GM12878 (cell line): ENCODE results near the gene SQSTM1. TPM values are rescaled to one million over a fixed set of nuclear protein-coding genes. Genes with fewer than 3 reads are reported as not detected.

Experiments used
- ATAC-seq: fragments of 200-7000 bp; cut with Tn5 transposase; 3 replicates; pipeline ENCODE4 v1.9.1; 2020; ENCODE audit warnings: mild to moderate bottlenecking, moderate library complexity
- BruUV-seq: library from RNA; stranded (reverse); fragments of 400-500 nt; replicated peaks from 2 replicates; lab custom pipeline; 2021; lab: Mats Ljungman, UMichigan
- CTCF ChIA-PET: fragments of 300-600 bp; sonication (Branson Sonifier 250); formaldehyde crosslinking; extraction: SDS; loops from one replicate; lab custom pipeline; 2021; ENCODE audit warnings: inconsistent platforms; lab: Yijun Ruan, JAX
- POLR2A ChIA-PET: fragments of 350-600 bp; formaldehyde crosslinking; extraction: SDS; loops from one replicate; lab custom pipeline; 2021; ENCODE audit warnings: inconsistent platforms; lab: Charles Lee
- RAD21 ChIA-PET: fragments of 300-600 bp; sonication (Branson Sonifier 250); formaldehyde crosslinking; loops from one replicate; lab custom pipeline; 2023; ENCODE audit warnings: antibody characterized with exemption; ENCODE audit not compliant: unreplicated experiment; lab: Charles Lee
- SMC1A ChIA-PET: fragments of 300-600 bp; sonication (Branson Sonifier 250); formaldehyde crosslinking; loops from one replicate; lab custom pipeline; 2023; ENCODE audit not compliant: unreplicated experiment, uncharacterized antibody; lab: Charles Lee
- DNase-seq: peaks from one replicate; pipeline ENCODE4 v3.0.0-alpha.2; 2011; ENCODE audit warnings: low read depth, low spot score
- FAIRE-seq: peaks from 3 replicates; lab custom pipeline; 2011; peaks lifted over from hg19 to GRCh38; lab: Jason Lieb, UNC
- H2AFZ ChIP-seq: 2 replicates; pipeline ENCODE4 v1.6.0; 2011; ENCODE audit warnings: low read depth, low read length, control low read depth; ENCODE audit not compliant: control insufficient read depth
- H3K27ac ChIP-seq: 2 replicates; pipeline ENCODE4 v1.5.1; 2011; ENCODE audit warnings: control low read depth; ENCODE audit not compliant: control insufficient read depth, insufficient read depth
- H3K27me3 ChIP-seq, 2 experiments: replicated peaks in 1 of 2; 2 replicates each; pipeline versions ENCODE4 v1.6.0 to v1.6.1; 2011; ENCODE audit warnings: low read length in 1 of 2; ENCODE audit not compliant: control insufficient read depth in 2 of 2, insufficient read depth in 2 of 2
- H3K36me3 ChIP-seq, 2 experiments: 2 replicates each; pipeline ENCODE4 v1.5.1; 2011; ENCODE audit warnings: low read length in 1 of 2; ENCODE audit not compliant: control insufficient read depth in 2 of 2, insufficient read depth in 2 of 2
- H3K4me1 ChIP-seq: 2 replicates; pipeline ENCODE4 v1.6.1; 2011; ENCODE audit warnings: mild to moderate bottlenecking, low read length, moderate library complexity, mixed read lengths; ENCODE audit not compliant: control insufficient read depth, insufficient read depth
- H3K4me2 ChIP-seq: 2 replicates; pipeline ENCODE4 v1.6.0; 2011; ENCODE audit warnings: control low read depth; ENCODE audit not compliant: control insufficient read depth, insufficient read depth
- H3K4me3 ChIP-seq: fragments of 200-600 bp; sonication (generic); 2 replicates; pipeline ENCODE4 v1.5.1; 2016
- H3K79me2 ChIP-seq: 2 replicates; pipeline ENCODE4 v1.6.0; 2011; ENCODE audit warnings: low read length; ENCODE audit not compliant: control insufficient read depth, insufficient read depth
- H3K9ac ChIP-seq: 2 replicates; pipeline ENCODE4 v1.8.0; 2011; ENCODE audit warnings: low read length, control low read depth, mixed read lengths; ENCODE audit not compliant: control insufficient read depth, insufficient read depth
- H3K9me3 ChIP-seq: replicated peaks from 3 replicates; pipeline ENCODE4 v1.5.1; 2011; ENCODE audit warnings: mild to moderate bottlenecking, low read length; ENCODE audit not compliant: control insufficient read depth, insufficient read depth
- H4K20me1 ChIP-seq: 2 replicates; pipeline ENCODE4 v1.6.0; 2011; ENCODE audit not compliant: control insufficient read depth, insufficient read depth
- MEF2A ChIP-seq: IDR thresholded peaks from 2 replicates; pipeline ENCODE4 v1.6.1; 2011; ENCODE audit warnings: low read depth, mild to moderate bottlenecking, low read length, moderate library complexity; ENCODE audit not compliant: insufficient read depth
- SUPT20H ChIP-seq: IDR thresholded peaks from 2 replicates; pipeline ENCODE4 v1.6.1; 2011; ENCODE audit warnings: low read depth, mild to moderate bottlenecking, low read length, moderate library complexity, borderline replicate concordance; ENCODE audit not compliant: control insufficient read depth
- SUZ12 ChIP-seq: fragments of 200-600 bp; sonication (generic); IDR thresholded peaks from one replicate; pipeline ENCODE4 v1.6.1; 2018; ENCODE audit warnings: antibody characterized with exemption, mild to moderate bottlenecking; ENCODE audit not compliant: unreplicated experiment
- ZNF274 ChIP-seq: IDR thresholded peaks from one replicate; pipeline ENCODE4 v1.8.0; 2011; ENCODE audit not compliant: insufficient read length, insufficient read depth
- WGBS: methylation state at CpG from one replicate; pipeline ENCODE4 v1.1.6; 2016; ENCODE audit warnings: low lambda C conversion rate; ENCODE audit not compliant: insufficient replicate concordance, insufficient coverage; ENCODE audit errors: missing lambda C conversion rate; 5-methylcytosine and 5-hydroxymethylcytosine counted together
- in situ Hi-C: fragments of 300-500 bp; cut with MboI; formaldehyde crosslinking; loops from 9 replicates; pipeline ENCODE4 v1.14.3; 2018; ENCODE audit warnings: mixed read lengths
- intact Hi-C: fragments of 100-400 bp; cut with micrococcal nuclease; formaldehyde crosslinking; loops from one replicate; pipeline ENCODE4 v1.14.2; 2022; ENCODE audit not compliant: unreplicated experiment
- polyA plus RNA-seq, 11 experiments: library from polyadenylated mRNA; depleted of rRNA in 4 of 11; unstranded in 6 of 11; stranded (reverse) in 5 of 11; fragments of >200 nt; fragmentation: Nextera tagmentation in 4 of 11; fragmentation: Illumina TruSeq in 1 of 11; extraction: Ambion mirVana in 4 of 11; extraction: Trizol in 1 of 11; gene quantifications; 1 replicate in 1 of 11; 2 replicates in 10 of 11; pipeline versions ENCODE4 v1.2.1 to v1.2.3, GENCODE V29; 2011 to 2016; ENCODE audit warnings: inconsistent platforms in 2 of 11, missing spikeins in 2 of 11, low read depth in 1 of 11
- total RNA-seq, 4 experiments: library from RNA; depleted of rRNA in 3 of 4; stranded (reverse); fragments of >200 nt in 3 of 4; fragmentation: Illumina TruSeq in 1 of 4; extraction: Trizol in 1 of 4; gene quantifications; 2 replicates each; pipeline versions ENCODE4 v1.2.1 to v1.2.3, GENCODE V29; 2013 to 2021

Gene SQSTM1
- total and polyA plus RNA-seq, 10 of the 15 experiments (the other 5 are each of a cell fraction or from before 2014, with no cell fraction given), result 6.3 to 138 (median 62.1) TPM

DNA sequence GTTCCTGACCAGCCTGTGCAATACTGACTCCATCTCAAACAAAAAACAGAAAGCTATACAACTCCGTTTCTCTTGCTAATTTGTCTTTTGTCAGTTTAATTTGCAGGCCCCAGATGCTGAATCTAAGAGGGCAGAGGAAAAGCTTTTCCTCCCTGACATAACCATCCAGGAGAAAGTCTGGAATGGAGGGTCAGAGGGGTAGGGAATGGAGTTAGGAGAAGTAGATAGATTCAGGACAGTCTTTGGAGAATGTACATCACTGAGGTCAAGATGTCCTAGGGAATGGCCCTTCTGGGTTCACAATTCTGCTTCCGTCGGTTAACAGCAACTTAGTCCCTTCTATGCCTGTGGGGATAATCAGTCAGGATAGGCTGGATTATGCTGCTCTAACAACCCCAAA lies 6.6 kb upstream of the SQSTM1 start (continued):
- no peak for TF ChIP-seq MEF2A
- TF ChIP-seq, all 136 proteins: peak for 0

DNA sequence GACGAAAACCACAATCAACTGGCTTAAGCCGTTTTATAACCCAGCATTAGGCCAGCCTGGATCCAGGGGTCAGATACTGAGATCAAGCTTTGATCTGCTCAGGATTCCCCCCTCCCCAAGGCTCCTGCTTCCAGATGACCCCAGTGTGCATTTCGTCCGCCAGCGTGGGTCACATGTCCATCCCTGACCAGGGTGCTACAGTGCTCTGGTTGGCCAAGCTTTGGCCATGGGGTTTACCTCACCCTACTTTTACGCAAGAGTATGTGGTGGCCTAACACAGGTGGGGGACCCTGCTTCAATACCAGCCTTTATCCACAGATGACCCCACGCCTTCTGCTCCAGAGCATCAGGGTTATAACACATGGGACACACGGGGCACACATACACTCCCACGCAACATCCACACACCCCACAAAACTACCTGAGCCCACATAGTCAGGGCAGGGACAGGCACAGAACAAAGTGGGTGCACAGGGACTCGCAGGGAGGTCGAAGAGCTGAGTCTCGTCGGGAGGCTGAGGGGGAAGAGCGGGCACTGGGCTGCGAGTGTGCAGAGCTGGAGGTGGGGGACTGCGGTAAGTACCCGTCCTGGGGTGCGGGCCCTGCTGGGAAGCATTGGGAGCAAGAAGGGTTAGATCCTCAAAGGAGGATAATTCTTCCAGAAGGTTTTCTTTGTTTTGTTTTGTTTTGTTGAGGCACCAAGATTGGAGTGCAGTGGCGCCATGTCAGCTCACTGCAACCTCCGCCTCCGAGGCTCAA lies 5.0 kb upstream of the SQSTM1 start:
- DNase-seq (no peak), ATAC-seq (no peak), FAIRE-seq (no peak)
- POLR2A ChIA-PET, result interaction anchor here (0.7 kb wide), 1 partner anchor 452 kb away, joined by 3 read pairs; no protein-coding TSS in a partner anchor
- H3K9me3 ChIP-seq, result no peaks in the 10 kb centered on the region
- SMC1A ChIA-PET, result no interaction called here
- intact Hi-C loops (no loop called here), in situ Hi-C loops (loop anchor here (10.0 to 25.0 kb wide), 2 partner anchors 997 to 1691 kb away; partner anchors contain the start of gene MGAT1)
- H3K27me3 ChIP-seq, result no peaks in the 10 kb centered on the region
- H3K27ac ChIP-seq, result no peak overlapping the region
- H2AFZ ChIP-seq, result no peak overlapping the region
- H4K20me1 ChIP-seq, result no peaks in the 10 kb centered on the region
- H3K79me2 ChIP-seq, result peaks cover 4% of the 10 kb centered on the region; the same call in 1 of the 2 replicates
- H3K9ac ChIP-seq, result no peak overlapping the region
- H3K4me2 ChIP-seq, result no peak overlapping the region
- H3K4me3 ChIP-seq, result no peak overlapping the region
- no TSS peak for BruUV-seq
- 96% methylated on average over 21 of the region's 21 CpGs for WGBS
- no peaks in the 10 kb centered on the region; a peak in 1 of 4 replicates for H3K36me3 ChIP-seq
- RAD21 ChIA-PET, result no interaction called here
- peaks cover 28% of the 10 kb centered on the region for H3K4me1 ChIP-seq
- TF ChIP-seq SUZ12, result no peak
- no peak for TF ChIP-seq SUPT20H
- TF ChIP-seq ZNF274, result no peak
- CTCF ChIA-PET, result interaction anchor here (0.5 kb wide), 1 partner anchor 61 kb away, joined by 4 read pairs; no protein-coding TSS in a partner anchor
